Liver (tissue), 9 donors: ENCODE measurements around the gene CCDC28B. TPM values are rescaled to one million over a fixed set of nuclear protein-coding genes. Genes with fewer than 3 reads are reported as not detected.

Experiments
- DNase-seq: peaks from one replicate; pipeline ENCODE4 v3.0.0-alpha.2; 2017; ENCODE audit warnings: low spot score
- H3K27ac ChIP-seq, 2 donors: one replicate each; pipeline ENCODE4 v1.7.0; 2013; ENCODE audit warnings: inconsistent platforms in 2 of 2, low read length in 2 of 2, control low read depth in 1 of 2, low read depth in 1 of 2, mild to moderate bottlenecking in 1 of 2
- H3K27me3 ChIP-seq, 4 donors: one replicate each; pipeline versions ENCODE4 v1.6.1 to v1.7.0; 2013; ENCODE audit warnings: low read length in 3 of 4, inconsistent platforms in 1 of 4, mild to moderate bottlenecking in 1 of 4, moderate library complexity in 1 of 4; ENCODE audit not compliant: control insufficient read depth in 4 of 4, insufficient read depth in 4 of 4
- H3K36me3 ChIP-seq, 4 donors: one replicate each; pipeline versions ENCODE4 v1.6.1 to v1.7.0; 2013; ENCODE audit warnings: low read length in 3 of 4, mild to moderate bottlenecking in 3 of 4, low read depth in 1 of 4, moderate library complexity in 1 of 4; ENCODE audit not compliant: control insufficient read depth in 4 of 4, insufficient read depth in 3 of 4
- H3K4me1 ChIP-seq, 4 donors: one replicate each; pipeline versions ENCODE4 v1.6.1 to v1.7.0; 2013; ENCODE audit warnings: low read length in 3 of 4, mild to moderate bottlenecking in 3 of 4, moderate library complexity in 1 of 4; ENCODE audit not compliant: control insufficient read depth in 4 of 4, insufficient read depth in 4 of 4
- H3K4me3 ChIP-seq, 3 donors: one replicate each; pipeline versions ENCODE4 v1.6.1 to v1.7.0; 2013; ENCODE audit warnings: low read length in 3 of 3, control low read depth in 1 of 3, low read depth in 1 of 3, mild to moderate bottlenecking in 1 of 3
- H3K9ac ChIP-seq, 2 donors: one replicate each; pipeline ENCODE4 v1.7.0; 2013; ENCODE audit warnings: low read length in 2 of 2, mild to moderate bottlenecking in 2 of 2, moderate library complexity in 2 of 2, control low read depth in 1 of 2, low read depth in 1 of 2
- H3K9me3 ChIP-seq, 4 donors: one replicate each; pipeline versions ENCODE4 v1.6.1 to v1.7.0; 2013; ENCODE audit warnings: low read length in 3 of 4; ENCODE audit not compliant: control insufficient read depth in 4 of 4
- ATF3 ChIP-seq: IDR thresholded peaks from 2 replicates; pipeline ENCODE4 v1.6.1; 2016; ENCODE audit warnings: antibody characterized with exemption
- EGR1 ChIP-seq, 2 donors: IDR thresholded peaks; 2 replicates each; pipeline ENCODE4 v1.6.1; 2016 to 2018; ENCODE audit warnings: antibody characterized with exemption in 2 of 2, low read depth in 2 of 2
- FOXA1 ChIP-seq: IDR thresholded peaks from 2 replicates; pipeline ENCODE4 v1.6.1; 2016; ENCODE audit warnings: antibody characterized with exemption
- FOXA2 ChIP-seq: IDR thresholded peaks from 2 replicates; pipeline ENCODE4 v1.6.1; 2016; ENCODE audit warnings: antibody characterized with exemption
- HNF4A ChIP-seq, 2 donors: conservative IDR thresholded peaks; 2 replicates each; pipeline ENCODE4 v1.6.1; 2016; ENCODE audit warnings: antibody characterized with exemption in 2 of 2, mild to moderate bottlenecking in 2 of 2
- HNF4G ChIP-seq: IDR thresholded peaks from 2 replicates; pipeline ENCODE4 v1.6.1; 2016; ENCODE audit warnings: antibody characterized with exemption
- JUND ChIP-seq, 2 donors: IDR thresholded peaks; 2 replicates each; pipeline ENCODE4 v1.6.1; 2016; ENCODE audit warnings: antibody characterized with exemption in 2 of 2
- MAX ChIP-seq: IDR thresholded peaks from 2 replicates; pipeline ENCODE4 v1.6.1; 2016; ENCODE audit warnings: antibody characterized with exemption
- NR2F2 ChIP-seq: IDR thresholded peaks from 2 replicates; pipeline ENCODE4 v1.6.1; 2016; ENCODE audit warnings: antibody characterized with exemption
- RAD21 ChIP-seq, 2 donors: IDR thresholded peaks; 2 replicates each; pipeline ENCODE4 v1.6.1; 2016; ENCODE audit warnings: antibody characterized with exemption in 2 of 2, mild to moderate bottlenecking in 2 of 2
- REST ChIP-seq: IDR thresholded peaks from 2 replicates; pipeline ENCODE4 v1.6.1; 2016; ENCODE audit warnings: antibody characterized with exemption, mild to moderate bottlenecking
- SP1 ChIP-seq: IDR thresholded peaks from 2 replicates; pipeline ENCODE4 v1.6.1; 2018; ENCODE audit warnings: antibody characterized with exemption, mild to moderate bottlenecking
- TAF1 ChIP-seq: conservative IDR thresholded peaks from 2 replicates; pipeline ENCODE4 v1.6.1; 2016; ENCODE audit warnings: antibody characterized with exemption, mild to moderate bottlenecking
- YY1 ChIP-seq: IDR thresholded peaks from 2 replicates; pipeline ENCODE4 v1.6.1; 2016; ENCODE audit warnings: antibody characterized with exemption, mild to moderate bottlenecking
- ZBTB33 ChIP-seq: IDR thresholded peaks from 2 replicates; pipeline ENCODE4 v1.6.1; 2016; ENCODE audit warnings: antibody characterized with exemption
- WGBS: extraction: QIAGEN DNeasy Blood & Tissue Kit; methylation state at CpG from one replicate; pipeline ENCODE4 v1.1.7; 2013; 5-methylcytosine and 5-hydroxymethylcytosine counted together
- polyA plus RNA-seq, 2 donors: library from polyadenylated mRNA; stranded (reverse) in 1 of 2; unstranded in 1 of 2; fragments of 200-250 nt in 1 of 2; fragments of >200 nt in 1 of 2; fragmentation: Nextera tagmentation in 1 of 2; extraction: Ambion mirVana in 1 of 2; gene quantifications; one replicate each; pipeline versions ENCODE4 v1.2.1 to v1.2.3, GENCODE V29; 2013 to 2015
- total RNA-seq, 2 donors: library from RNA; depleted of rRNA; stranded (reverse); fragments of >200 nt; gene quantifications; one replicate each; pipeline ENCODE4 v1.2.3, GENCODE V29; 2014
- donor health status: healthy.
- donor health status: healthy.
- donor health status: healthy.
- donor health status: healthy.
- donor health status: healthy.

Gene CCDC28B
- total and polyA plus RNA-seq, 4 donors: 0.75 to 20.6 (median 1.0) TPM

GRCh38 chr1:32201011-32201855 lies 838 bp downstream of the CCDC28B start:
- H3K27ac ChIP-seq: peak overlapping the region; percentile 6 to 57
- WGBS: 28% methylated on average over 26 of the region's 26 CpGs
- TF ChIP-seq SP1: no peak
- peak overlapping the region in 2 of 3 donors; percentile 41 to 48 for H3K4me3 ChIP-seq
- H3K9me3 ChIP-seq: no peaks in the 10 kb centered on the region
- peaks cover 0 to 13% (median 9%) of the 10 kb centered on the region in 4 donors for H3K36me3 ChIP-seq
- H3K27me3 ChIP-seq: no peaks in the 10 kb centered on the region
- peaks cover 3 to 46% (median 32%) of the 10 kb centered on the region in 4 donors for H3K4me1 ChIP-seq
- H3K9ac ChIP-seq: peak overlapping the region in 1 of 2 donors; percentile 3
- DNase-seq: peak; percentile 83

GRCh38 chr1:32204943-32205361 lies 4.6 kb downstream of the CCDC28B start:
- H3K27ac ChIP-seq: no peak overlapping the region
- H3K4me1 ChIP-seq: peaks cover 3 to 34% (median 23%) of the 10 kb centered on the region in 4 donors
- TF ChIP-seq HNF4G (no peak), SP1 (no peak), REST (no peak), RAD21 (IDR thresholded peaks at IDR 0.05) (no peak), NR2F2 (no peak), FOXA1 (no peak), HNF4A (conservative IDR thresholded peaks at IDR 0.05) (no peak), TAF1 (no peak), ATF3 (no peak), JUND (IDR thresholded peaks at IDR 0.05) (no peak), FOXA2 (no peak)
- H3K4me3 ChIP-seq: peak overlapping the region; percentile 62 to 74 (median 64)
- no peaks in the 10 kb centered on the region for H3K9me3 ChIP-seq
- H3K9ac ChIP-seq: peak overlapping the region in 1 of 2 donors; percentile 20
- WGBS: 29% methylated on average over 26 of the region's 26 CpGs
- DNase-seq: no peak
- no peaks in the 10 kb centered on the region for H3K36me3 ChIP-seq
- no peaks in the 10 kb centered on the region for H3K27me3 ChIP-seq

GRCh38 chr1:32205401-32206370 lies 5.3 kb downstream of the CCDC28B start, which contains the start of gene IQCC:
Gene IQCC, plus strand, starts transcription at chr1:32205671. Its CDS starts 11 bp downstream, at chr1:32205682.
- no peaks in the 10 kb centered on the region for H3K27me3 ChIP-seq
- WGBS: 1% methylated on average over 77 of the region's 77 CpGs
- peak within 1 kb of the TSS; percentile 49 to 66 for H3K9ac ChIP-seq
- H3K27ac ChIP-seq: no peak within 1 kb of the TSS
- no peak for TF ChIP-seq FOXA1
- no peak for TF ChIP-seq ZBTB33
- TF ChIP-seq NR2F2: no peak
- peak; percentile 93 to 98 for TF ChIP-seq EGR1 (IDR thresholded peaks at IDR 0.05; ENCODE audit: low read depth in 2 of 2)
- no peak for TF ChIP-seq RAD21 (IDR thresholded peaks at IDR 0.05)
- no peak for TF ChIP-seq HNF4G
- TF ChIP-seq MAX: no peak
- peak; percentile 78 for TF ChIP-seq YY1
- H3K36me3 ChIP-seq: no peaks in the 10 kb centered on the region
- no peaks in the 10 kb centered on the region for H3K9me3 ChIP-seq
- peak; percentile 87 for DNase-seq
- peak within 1 kb of the TSS; percentile 62 to 74 (median 64) for H3K4me3 ChIP-seq
- peaks cover 3 to 26% (median 16%) of the 10 kb centered on the region in 4 donors for H3K4me1 ChIP-seq
